Measurements from ENCODE around the gene RPS6KC1. TPM values are rescaled to one million over a fixed set of nuclear protein-coding genes. Genes with fewer than 3 reads are reported as not detected.
"Not testable (repeated sequence)": the region's sequence is repeated elsewhere in the genome, so short reads cannot be mapped to it uniquely, and the experiment has no call there.

Gene RPS6KC1
- polyA plus RNA-seq, 1 donor from 2014 or later, result 7.6 TPM

- H3K9me3 Mint-ChIP-seq, result peaks cover 2 to 11% (median 5%) of the 10 kb centered on the region in 3 donors
- H3K27ac Mint-ChIP-seq, result no peak overlapping the region
- no peak overlapping the region for H3K4me3 Mint-ChIP-seq
- no peaks in the 10 kb centered on the region for H3K27me3 Mint-ChIP-seq
- no peaks in the 10 kb centered on the region for H3K4me1 Mint-ChIP-seq
- H3K36me3 Mint-ChIP-seq, result peaks cover 3% of the 10 kb centered on the region
Observed at GRCh38 chr1:213315571-213315970, 264.5 kb downstream of the RPS6KC1 start.

- H3K27me3 Mint-ChIP-seq, H3K36me3 Mint-ChIP-seq, H3K27ac Mint-ChIP-seq, H3K4me3 Mint-ChIP-seq, H3K4me1 Mint-ChIP-seq: not testable (repeated sequence)
- H3K9me3 Mint-ChIP-seq, result peaks cover 4 to 11% (median 5%) of the 10 kb centered on the region in 3 donors
Observed at GRCh38 chr1:213318458-213318857, 267.4 kb downstream of the RPS6KC1 start.

DNA sequence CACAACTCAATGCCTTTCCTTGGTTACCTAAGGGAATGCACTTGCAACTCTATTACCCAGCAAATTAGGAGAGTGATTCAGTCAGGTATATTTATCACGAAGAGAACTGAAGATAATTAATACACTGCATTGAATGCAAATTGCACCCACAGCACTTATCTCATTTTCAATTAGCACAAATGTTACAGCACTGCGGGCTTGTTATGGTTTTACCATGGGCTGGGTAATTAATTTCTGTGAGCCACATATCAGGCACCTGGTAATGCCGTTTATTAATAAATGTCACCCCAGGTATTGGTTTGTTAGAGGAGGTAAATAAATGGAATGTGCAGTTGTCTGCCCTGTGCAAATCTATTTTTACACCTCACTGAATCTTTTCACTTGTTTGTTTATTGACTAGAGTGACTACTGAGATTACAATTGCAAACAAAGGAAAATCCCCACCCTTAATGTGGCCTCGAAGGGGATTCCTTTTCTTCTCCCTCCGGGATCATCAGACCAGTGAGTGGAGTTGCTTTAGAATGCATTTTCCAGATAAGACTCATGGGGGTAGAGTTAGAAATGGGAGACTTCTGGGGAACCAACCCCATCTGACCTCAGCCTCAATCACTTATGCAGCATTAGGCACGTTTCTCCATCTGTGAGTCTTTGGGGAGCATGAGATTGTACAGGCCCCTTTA is 269.3 kb downstream of the RPS6KC1 start:
- peaks cover 2% of the 10 kb centered on the region for H3K27me3 Mint-ChIP-seq
- no peaks in the 10 kb centered on the region for H3K4me1 Mint-ChIP-seq
- H3K36me3 Mint-ChIP-seq, result peaks cover 2% of the 10 kb centered on the region

More for the DNA sequence above, 269.3 kb downstream of the RPS6KC1 start:
- no peak overlapping the region for H3K27ac Mint-ChIP-seq
- H3K4me3 Mint-ChIP-seq, result no peak overlapping the region
- H3K9me3 Mint-ChIP-seq, result peaks cover 4 to 11% (median 5%) of the 10 kb centered on the region in 3 donors

Other genes starting within 250 kb of the RPS6KC1 start
- gene SPATA45, start 203.6 kb upstream of the RPS6KC1 start, polyA plus RNA-seq, result 0.80 TPM
- gene FLVCR1, start 193.0 kb upstream of the RPS6KC1 start, polyA plus RNA-seq, result 3.4 TPM
- gene VASH2, start 100.7 kb upstream of the RPS6KC1 start, polyA plus RNA-seq, result not detected
- gene ANGEL2, start 35.4 kb upstream of the RPS6KC1 start, polyA plus RNA-seq, result 33.1 TPM

Data from IgD-negative memory B cell (primary cell).